Measurements from ENCODE around the gene PPARG.

PPARG gene

DNA sequence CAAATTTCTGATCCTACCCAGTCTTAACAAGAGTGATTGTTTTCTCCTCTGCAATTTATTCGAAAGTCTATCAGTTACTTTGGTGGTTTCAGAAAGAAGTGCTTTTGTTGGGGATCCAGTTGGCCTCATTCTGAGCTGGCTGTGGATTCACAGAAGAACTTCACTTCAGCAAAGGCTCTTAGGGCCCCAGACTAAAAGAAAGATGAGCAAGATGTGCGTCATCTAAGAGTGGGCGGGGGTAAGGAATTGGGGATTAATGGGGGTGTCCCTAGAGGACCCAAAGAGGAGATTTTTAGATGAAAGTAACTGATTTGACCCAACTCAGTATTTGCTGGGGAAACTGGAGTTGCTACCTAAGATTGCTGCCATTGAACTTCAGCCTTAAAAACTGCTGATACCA is 131.5 kb downstream of the PPARG start:
- DNase-seq, result no peak

DNA sequence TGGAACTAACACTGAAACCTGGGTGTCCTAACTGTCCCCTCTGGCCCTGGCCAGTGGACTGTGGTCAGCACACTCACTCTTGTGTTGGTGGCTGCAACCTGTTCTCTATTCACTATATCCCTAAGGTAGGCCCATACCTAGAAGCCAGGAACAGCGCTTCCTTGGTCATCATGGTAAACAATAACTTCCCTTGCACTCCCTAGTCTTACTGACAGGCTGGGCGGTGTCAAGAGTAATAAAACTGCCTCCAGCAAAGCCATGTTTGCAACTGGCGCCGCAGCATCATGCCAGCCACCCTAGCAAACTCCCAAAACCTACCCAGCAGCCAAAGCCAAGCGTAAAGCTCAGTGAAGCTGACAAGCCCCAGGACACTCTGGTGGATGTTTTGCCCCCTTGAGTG is 132.3 kb downstream of the PPARG start:
- no peak for DNase-seq

- no peak for DNase-seq
These were observed 134.3 kb downstream of the PPARG start for GRCh38 chr3:12423131-12423530.

DNA sequence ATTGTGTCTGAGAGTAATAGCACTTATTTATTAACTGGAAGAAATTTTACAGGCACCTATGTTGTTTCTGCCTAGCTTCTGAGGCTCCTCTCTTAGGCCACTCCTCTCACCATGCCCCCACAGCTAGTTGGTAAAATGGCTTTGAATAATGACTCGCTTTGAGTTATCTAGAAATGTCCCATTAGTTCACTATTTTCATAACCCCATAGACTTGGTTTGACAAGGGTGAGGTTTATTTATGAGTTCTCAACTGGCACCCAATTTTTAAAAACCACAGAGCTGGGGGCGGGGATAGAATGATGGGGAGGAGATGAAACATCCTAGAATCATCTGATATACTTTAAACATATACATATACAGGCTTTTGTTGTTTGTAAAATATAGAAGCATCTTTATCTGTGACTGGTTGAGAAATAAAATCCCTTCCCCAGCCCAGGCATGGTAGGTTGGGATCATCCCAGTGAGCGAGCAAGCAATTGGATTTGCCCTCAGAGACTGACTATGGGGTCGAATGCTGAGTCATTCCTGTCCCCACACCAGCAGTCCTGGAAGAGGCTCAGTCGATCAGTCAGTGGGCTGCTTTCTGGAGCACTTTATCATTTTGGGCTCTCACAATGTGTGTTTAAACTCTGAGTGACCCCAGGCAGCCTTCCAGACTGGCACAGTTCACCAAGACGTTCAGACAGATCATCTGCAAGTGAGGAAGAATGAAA is 135.2 kb downstream of the PPARG start:
- DNase-seq, result no peak

- no peak for DNase-seq
These were observed 135.9 kb downstream of the PPARG start for GRCh38 chr3:12424635-12425319.

DNA sequence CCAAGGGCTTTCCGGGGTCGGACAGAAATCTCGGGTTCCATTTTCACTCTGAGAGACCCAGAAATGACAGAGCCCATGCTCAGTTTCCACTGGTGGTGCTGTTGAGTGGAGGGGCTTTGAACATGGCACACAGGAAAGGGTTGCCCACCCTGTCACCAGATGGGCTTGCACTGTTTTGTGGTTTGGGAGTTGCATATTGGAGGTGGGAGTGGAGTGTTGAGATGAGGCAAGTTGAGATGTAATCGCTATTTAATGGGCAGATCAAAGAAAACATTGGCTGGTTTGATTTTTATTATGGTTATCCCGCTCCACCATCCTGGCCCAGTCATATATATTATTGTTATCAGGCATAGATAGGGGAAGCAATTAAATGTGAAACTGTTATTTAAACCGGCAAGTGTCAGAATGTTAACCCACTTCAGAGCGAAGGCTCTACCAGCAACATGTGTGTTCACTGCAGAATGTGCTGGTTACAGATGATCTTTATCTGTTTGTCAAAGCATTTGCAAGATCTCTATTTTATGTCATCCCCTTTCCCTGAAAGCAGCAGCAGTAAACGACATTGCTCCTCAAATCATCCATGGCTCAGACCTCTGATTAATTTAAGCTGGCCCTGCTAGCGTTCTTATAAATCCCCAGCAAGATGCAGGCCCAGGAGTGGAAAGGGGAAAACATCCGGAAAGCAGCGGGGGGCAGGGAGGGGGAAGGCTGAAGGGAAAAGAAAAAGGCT is 137.1 kb downstream of the PPARG start:
- DNase-seq, result no peak

DNA sequence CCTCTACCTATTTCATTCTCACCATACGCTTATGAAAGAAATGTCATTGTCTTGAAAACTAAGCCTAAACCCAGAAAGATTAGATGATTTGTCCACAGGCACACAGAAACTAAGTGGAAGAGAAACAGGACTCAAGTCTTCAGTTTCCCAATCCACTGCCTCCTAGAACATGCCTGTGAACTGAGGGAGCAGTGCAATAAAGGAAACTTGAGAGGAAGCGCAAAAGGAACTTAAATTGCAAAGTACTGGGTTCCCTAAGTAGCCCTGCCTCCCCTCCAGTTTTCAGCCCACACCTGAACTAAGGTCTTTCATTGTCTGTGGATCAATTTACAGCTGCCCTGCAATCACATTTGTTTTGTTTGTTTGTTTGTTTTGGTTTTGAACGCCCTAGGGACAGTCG is 138.7 kb downstream of the PPARG start:
- DNase-seq, result no peak

- DNase-seq, result no peak
These were observed 139.3 kb downstream of the PPARG start for GRCh38 chr3:12428126-12428525.

GRCh38 chr3:12430086-12430485 is 141.2 kb downstream of the PPARG start:
- no peak for DNase-seq

- no peak for DNase-seq
These were observed 145.0 kb downstream of the PPARG start for GRCh38 chr3:12433823-12434222.

DNA sequence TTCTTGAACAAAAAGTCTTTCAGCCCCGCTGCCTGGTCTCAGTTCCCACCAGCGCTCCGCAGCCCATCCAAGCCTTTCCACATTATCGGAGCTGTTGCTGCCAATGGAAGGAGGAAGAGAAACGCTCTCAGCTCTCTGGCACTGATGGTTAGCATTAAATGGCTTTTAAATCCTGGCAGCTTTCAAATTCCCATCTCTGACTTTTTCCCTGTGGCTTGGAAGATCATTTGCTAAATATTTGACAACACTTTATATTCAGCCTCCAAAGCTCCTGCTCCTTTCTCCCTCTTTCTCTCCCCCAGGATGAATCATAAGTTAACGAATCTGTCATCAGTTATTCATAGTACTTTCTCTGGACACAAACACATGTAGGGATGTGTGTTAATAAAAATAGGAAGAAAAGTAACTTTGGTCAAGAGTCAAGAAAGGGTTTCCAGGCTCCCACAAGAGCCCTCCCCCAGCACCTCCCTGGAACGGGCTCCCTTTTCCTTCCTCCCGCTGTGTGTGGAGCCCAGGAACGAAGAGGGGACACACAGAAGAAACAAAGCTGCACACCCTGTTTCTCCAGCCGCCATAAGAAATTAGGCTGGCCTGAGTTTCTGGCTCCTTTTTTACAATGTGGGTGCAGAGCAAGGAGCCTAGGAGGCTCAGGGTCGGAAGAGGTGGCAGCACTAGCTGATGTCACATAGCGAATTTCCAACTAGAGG is 147.8 kb downstream of the PPARG start:
- DNase-seq, result no peak

- DNase-seq, result no peak
These were observed 148.3 kb downstream of the PPARG start for GRCh38 chr3:12437221-12437605.

GRCh38 chr3:12437861-12438260 is 149.0 kb downstream of the PPARG start:
- no peak for DNase-seq

- DNase-seq, result no peak
These were observed 149.4 kb downstream of the PPARG start for GRCh38 chr3:12438318-12438717.

GRCh38 chr3:12439161-12439940 is 150.5 kb downstream of the PPARG start:
- DNase-seq, result no peak

- no peak for DNase-seq
These were observed 152.3 kb downstream of the PPARG start for GRCh38 chr3:12440927-12441714.

- DNase-seq, result no peak
These were observed 154.0 kb downstream of the PPARG start for GRCh38 chr3:12442654-12443501.

DNA sequence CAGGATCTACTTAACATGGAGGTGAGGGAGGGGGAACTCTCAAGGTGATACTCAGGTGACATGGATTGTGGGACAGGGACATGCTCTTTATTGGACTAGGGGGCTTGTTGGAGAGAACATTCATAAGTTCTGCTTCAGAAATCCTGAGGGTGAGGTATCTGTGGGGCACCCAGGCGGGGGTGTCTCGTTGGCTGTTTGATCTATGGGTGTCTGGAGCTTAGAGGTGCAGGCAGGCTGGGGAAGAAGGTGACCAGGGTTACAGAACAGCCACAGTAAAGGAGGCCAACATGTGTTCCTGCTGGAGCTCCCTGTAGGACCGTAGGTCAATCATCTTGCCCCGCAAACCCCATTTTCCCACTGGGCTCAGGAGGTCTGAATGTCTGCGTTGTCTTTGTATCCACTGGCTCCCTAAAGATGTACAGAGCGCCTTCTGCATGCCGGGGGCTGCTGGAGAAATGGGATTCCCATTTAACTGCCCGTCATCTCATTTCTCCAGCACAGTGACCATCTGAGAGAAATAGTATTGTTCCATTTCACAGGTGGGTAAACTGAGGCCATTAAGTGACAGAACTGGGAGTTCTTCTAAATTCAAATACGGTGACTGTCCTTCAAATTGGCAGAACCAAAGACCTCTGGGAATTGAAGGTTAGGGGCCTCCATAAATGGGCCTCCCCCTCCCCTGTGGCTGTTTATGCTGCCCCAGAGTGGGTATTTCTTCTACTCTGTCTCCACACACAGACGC is 155.1 kb downstream of the PPARG start:
- no peak for DNase-seq

GRCh38 chr3:12444582-12445471 is 156.0 kb downstream of the PPARG start:
- DNase-seq, result no peak

Data from cortex of kidney (tissue), 1 donor.